T-helper 22 cell (primary cell): Measurements from ENCODE around the gene FLYWCH2.
A peak's percentile ranks its signal among the peaks of the same experiment; 100 is the strongest.

Experiments
- DNase-seq: peaks from one replicate; pipeline ENCODE4 v3.0.0-alpha.2; 2020; ENCODE audit warnings: low read depth

FLYWCH2 gene, protein sequence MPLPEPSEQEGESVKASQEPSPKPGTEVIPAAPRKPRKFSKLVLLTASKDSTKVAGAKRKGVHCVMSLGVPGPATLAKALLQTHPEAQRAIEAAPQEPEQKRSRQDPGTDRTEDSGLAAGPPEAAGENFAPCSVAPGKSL

DNA sequence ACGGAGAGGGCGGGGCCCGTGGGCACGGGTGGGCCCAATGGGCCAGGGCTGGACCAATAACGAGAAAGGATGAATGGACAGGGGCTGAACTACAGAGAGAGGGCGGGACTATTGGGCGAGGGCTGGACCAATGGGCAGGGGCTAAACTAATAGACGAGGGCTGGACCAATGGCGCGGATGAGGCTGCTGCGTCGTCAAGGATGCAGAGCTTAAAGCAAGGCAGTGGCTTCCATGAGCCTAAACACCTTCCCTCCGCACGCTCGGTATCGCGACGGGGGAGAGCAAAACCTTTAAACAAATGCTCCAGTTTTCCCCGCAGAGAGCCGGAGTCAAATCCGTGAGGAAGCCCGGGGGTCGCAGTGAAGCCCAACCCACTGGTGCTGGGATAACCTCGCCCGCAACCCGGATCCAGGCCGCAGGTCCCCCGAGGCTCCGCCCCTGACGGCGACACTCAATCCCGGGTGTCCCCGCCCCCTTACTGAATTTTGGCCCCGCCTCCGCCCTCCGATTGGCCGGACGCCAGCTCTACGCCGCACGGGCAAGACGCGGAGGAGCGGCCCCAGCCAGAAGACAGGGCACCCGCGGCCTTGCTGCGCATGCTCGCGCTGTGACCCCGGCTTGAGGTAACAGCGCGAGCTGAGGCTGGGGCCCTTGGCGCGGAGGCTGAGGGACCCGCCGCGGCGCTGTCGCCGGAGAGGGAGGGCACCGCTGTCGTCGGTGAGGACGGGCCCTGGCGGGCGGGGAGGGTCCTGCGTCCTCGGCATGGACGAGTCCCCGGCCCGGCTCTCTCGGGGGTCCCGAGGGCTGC is at the start of gene FLYWCH2:
Gene FLYWCH2 (plus strand): TSS at position 566 of the 808 bp plus-strand sequence. CDS start 13,235 bp downstream, outside the sequence.
- peak; percentile 97 for DNase-seq

DNA sequence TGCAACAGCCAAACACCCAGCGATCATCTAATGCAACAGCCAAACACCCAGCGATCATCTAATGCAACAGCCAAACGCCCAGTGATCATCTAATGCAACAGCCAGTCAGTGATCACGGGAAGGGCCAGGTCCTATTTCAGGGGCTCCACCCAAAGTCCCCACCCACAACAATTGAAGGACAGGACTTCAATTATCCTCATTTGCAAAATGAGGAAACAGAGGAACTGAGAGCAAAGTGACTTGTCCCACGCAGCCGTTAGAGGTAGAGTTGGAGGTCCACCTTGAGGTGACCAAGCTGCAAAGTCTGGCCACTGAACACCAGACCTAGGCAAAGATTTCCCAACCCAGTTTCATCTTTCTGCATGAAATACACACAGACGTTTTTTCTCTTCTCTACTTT is 49.2 kb upstream of the FLYWCH2 start:
- DNase-seq: no peak

DNA sequence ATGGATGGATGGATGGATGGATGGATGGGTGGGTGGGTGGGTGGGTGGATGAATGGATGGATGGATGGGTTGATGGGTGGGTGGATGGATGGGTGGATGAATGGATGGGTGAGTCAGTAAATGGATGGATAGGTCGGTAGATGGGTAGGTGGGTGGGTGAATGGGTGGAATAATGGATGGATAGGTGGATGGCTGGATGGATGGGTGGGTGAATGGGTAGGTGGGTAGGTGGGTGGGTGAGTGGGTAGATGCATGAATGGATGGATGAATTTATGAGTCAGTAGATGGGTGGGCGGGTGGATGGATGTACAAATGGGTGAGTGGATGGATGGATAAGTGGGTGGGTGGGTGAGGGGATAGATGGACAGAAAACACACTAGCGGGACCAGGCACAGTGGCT is 48.0 kb upstream of the FLYWCH2 start:
- DNase-seq: no peak

DNA sequence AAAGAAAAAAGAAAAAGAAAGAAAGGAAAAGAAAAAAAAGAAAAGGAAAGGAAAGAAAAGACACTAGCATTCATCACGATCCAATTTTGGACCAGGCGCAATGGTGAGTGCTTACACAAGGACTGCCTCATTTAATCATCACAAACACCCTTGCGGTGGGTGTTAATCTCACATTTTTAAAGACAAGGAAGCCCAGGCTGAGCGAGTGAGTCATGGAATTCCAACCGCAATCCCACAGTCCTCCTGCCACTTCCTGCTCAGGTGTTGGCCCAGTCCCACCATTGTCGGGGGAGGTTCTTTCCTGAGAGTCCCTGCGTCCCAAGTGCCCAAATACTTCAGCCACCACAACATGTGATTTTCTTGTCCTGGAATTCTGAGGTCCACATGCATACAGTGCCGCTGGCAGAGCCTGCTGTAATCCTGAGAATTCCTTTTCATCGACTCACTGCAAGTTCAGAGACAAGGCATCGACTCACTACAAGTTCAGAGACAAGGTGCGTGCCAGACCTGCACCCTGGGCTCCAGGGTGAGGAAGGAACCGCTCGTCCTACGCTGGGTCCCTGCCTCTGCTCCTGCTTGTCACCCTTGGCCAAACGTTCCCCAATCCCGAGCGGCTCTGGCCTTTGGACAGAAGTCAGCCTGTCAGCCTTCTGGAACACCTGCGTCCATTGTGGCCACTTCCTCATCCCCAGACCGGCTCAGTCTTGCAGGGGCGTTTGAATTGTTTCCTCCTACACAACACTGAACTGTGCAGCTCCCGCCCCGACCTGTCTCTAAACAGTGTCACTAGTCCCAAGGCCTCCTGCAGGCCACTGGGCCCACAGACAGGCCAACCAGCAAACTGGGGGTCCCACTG is 47.1 kb upstream of the FLYWCH2 start:
- DNase-seq: no peak

DNA sequence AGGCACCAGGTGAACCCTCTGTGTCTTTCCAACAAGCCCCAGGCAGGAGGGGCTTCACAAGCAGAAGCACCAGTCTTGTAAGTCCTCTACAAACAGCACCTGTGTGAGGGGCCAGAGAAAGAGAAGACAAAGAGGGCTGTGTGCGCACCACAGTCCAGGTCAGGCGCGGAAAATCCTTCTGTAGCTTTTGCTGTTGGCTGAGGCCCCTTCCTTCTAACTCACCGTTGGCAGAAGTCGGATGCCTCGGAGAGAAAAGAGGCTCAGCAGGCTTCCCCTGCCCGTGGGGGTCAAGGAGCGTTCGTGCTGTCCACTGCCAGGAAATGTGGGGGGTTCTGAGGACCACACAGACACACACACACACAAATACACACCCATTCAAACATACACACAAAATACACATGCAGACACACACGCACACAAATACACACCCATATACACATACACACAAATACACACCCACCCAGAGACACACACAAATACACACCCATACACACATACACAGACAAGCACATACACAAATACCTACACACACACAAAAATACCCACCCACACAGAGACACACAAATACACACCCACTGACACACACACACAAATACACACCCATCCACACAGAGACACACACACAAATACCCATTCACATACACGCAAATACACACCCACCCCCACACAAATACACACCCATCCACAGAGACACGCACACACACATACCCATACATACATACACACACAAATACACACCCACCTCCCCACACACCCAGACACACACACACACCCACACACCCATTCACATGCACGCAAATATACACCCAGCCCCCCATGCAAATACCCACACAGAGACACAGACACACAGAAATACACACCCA is 46.1 kb upstream of the FLYWCH2 start:
- no peak for DNase-seq

DNA sequence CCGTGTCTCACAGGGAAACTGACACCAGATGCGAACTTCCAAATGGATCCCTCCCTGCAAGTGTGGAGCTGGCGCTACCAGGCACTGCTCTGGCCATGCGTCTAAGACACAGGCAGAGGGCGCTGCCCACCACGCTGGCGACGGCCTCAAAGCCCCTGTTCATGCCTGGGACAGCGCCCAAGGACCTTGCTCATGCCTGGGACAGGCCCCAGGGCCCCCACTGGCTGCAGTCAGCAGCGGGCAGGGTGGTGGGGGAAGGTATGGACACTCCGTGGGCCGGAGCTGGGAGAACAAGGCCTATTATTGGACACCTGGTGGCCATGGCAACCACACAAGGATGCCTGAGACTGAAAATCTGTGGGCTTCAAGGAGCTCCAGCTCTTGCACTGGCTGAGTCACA is 44.1 kb upstream of the FLYWCH2 start:
- DNase-seq: no peak

DNA sequence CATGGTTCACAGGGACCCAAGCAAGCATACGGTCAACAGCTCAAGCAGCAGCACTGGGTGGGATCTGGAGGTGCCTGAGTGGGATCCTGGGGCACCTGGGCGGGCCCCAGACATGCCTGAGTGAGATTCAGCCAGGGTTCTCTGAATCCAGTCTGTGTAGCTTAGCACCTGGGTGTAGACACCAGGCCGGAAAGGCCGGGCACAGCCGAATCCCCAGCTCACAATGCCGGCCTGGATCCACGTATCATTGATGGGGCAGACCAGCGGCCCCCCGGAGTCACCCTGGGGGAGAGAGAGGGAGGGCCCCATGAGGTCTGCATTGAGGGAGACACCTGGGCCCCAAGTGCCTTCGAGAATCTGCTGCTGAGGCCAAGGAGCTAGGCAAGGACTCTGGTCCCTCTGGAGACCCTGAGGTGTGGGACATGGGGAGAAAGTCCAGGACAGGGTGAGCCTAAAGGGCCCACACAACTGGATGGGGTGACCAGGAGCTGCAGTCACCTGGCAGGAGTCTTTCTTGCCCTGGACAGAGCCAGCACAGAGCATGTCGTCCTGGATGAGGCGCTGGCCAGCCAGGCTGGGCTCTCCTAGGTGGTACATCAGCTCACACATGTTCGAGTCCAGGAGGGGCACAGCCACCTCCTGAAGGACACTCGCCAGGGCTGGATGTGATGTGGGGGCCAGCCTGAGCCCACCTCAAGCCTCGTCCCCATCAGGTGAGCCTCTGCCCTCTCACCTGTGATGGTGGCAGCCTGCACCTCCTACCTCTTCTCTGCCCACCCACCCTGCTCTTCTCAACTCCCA is 43.2 kb upstream of the FLYWCH2 start:
- no peak for DNase-seq

DNA sequence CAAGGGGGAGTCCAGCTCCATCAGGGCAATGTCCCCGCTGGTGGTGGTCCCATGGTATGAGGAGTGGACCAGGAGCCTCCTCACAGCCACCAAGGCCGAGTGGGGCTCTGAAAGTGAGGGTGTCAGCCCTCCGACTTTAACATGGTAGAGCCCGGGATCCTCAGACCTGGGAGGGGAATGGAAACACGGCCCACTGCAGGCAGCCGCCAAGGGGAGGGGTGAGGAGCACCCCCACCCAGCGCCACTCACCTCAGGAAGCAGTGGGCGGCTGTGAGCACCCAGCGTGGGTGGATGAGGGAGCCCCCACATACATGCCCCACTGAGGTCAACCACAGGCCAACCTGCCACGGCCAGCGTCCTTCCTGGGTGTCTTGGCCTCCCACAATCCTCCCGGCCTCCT is 42.1 kb upstream of the FLYWCH2 start:
- DNase-seq: no peak

DNA sequence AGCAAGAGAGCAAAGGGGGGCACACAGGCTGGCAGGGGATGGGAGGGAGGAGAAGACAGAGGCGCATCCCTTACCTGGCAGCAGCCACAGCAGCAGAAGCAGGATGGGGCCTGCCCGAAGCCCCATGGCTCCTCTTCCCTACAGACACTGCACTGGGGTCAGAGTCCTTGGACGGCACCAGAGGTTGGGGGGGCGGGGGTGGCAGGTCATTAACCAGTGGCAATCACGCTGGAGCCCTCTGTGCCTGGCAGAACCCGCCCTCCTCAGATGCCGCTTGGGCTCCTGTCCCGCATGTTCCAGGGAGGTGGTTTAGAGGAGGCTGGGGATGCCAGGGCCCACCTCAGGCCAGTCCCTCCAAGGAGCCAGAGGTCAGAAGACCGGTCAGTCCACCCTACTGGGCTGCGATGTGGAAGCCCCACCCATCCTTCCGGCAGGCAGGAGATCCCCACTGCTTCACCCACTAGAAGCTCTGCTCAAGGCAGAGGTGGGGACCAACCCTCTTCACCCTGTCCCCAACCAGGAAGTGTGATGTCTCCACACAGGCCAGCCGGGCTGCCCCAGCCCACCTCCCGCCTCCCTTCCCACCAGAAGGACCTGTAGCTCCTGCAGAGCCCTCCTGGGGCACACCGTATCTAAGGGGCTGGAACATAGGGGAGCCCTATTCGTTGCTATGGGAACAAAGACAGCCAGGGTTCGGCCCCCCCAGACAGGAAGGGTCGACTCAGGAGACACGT is 41.2 kb upstream of the FLYWCH2 start:
- DNase-seq: no peak

DNA sequence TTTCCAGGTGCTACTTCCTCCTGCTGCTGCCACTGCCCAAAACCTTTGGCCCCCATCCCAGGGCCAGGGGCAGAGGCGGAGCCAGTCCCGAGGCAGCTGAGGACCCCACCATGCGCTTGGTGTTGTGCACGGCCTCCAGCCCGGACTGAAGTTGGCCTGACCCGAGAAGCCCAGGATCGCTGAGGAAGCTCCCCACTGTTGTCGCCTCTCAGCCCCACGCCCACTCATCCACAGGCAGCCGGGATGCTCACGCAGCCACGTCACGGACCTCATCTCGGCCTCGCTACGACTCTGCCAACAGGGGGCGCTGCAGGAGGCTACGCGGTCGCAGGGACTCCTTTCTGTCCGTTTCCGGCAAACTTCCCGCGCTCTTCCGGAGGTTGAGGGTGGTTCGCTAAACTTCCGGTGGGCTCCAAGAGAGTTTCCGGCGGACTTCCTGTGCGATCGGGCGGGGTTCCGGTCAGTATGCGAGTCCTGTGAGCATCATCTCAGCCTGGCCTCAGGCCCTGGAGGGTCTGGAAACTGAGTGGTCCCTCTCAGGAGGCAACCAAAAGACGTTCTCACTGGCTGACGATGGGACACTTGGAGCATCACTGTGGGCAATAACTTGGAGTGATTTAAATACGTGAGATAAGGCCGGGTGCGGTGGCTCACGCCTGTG is 40.5 kb upstream of the FLYWCH2 start:
- peak; percentile 8 for DNase-seq

DNA sequence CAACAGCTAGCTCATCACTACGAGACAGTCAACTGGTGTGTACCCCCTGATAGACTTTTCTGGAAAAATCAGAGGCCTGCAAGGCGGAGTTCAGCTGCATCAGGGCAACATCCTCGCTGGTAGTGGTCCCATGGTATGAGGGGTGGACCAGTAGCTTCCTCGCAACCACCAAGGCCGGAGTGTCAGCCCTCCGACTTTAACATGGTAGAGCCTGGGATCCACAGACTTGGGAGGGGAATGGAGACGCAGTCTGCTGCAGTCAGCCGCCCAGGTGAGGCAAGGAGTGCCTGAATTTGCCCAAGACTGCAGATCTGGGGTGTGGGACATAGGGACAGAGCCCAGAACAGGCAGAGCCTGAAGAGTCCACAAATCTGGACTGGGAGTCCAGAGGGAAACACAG is 39.5 kb upstream of the FLYWCH2 start:
- DNase-seq: no peak

DNA sequence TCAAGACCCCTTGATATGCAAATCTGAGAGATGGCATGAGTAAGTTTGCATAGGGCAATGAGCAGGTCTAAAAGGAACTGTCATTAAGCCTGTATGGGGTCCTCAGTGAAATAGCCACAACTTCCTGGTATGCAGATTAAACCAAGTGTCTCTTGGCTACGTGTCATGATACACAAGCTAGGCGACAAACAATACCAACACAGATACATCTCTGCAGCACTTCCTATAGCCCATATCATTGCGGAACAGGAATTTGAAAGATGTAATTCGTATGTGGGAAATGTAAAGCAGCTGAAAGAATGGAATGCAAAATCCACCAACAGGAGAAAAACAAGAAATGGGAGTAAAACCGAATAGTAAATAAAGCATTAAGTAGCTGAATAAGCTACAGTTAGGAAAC is 37.9 kb upstream of the FLYWCH2 start:
- no peak for DNase-seq

DNA sequence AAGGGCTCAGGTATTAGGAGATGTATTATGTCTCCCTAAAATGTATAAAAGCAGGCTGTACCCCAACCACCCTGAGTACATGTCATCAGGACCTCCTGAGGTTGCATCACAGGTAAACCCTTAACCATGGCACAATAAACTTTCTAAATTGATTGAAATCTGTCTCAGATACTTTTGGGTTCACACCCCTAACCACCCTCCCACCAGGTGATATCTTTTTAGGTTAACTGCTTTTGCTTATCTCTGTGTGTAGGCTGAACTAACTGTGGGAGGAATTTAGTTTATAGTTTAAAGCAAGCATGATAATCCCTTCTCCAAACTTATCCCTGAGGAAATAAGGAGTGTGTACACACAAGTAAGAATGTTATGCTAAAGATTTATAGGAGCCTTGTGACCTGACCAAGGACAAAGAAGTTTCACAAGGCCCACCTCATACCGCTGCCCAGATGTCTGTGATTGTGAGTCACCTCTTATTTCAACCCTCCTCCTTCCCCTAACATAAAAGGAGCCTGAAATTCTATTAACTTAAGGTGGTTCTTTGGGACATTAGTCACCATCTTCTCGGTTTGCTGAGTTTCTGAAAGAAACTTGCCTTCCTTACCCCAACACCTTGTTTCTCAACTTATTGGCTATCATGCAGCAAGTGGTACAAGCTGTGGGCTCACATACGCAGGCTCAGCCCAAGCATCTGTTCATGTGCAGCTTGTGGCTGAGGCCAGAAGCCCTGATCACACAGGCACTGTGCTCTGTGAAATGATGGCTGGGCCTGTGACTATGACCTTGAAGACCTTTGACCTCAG is 36.3 kb upstream of the FLYWCH2 start:
- DNase-seq: no peak

DNA sequence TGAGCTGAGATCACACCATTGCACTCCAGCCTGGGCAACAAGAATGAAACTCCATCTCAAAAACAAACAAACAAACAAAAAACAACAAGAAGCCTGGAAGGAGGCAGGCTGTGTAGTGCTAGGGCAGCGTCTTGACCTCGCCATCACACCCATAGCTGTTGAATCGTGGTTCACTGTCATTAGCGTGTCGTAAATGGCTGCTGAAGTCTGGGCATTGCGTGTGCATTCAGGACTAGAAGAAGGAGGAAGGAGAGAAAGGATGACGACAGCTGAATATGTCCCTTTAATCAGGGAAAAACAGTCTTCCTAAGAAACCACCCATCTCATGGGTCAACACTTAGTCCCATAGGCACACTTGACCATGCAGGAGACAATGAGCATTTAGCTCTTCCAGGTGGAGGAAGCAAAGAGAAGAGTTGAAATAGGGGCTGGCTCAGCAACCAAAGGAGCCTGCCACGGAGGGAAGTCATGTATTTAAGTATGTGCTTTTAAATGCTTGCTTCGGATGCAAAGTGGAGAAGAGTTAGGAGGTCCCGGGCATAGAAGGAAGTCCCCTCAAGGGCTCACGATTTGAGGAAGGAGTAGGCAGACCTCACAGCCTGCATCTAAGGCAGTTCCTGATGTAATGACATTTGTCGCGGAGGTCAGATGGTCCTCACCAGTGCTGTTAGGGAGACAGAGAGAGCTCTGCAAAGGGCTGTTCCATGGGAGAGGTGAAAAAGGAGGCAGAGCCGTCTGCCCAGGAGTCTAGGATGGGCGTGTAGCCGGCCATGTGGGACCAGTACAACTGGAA is 33.9 kb upstream of the FLYWCH2 start:
- DNase-seq: no peak

DNA sequence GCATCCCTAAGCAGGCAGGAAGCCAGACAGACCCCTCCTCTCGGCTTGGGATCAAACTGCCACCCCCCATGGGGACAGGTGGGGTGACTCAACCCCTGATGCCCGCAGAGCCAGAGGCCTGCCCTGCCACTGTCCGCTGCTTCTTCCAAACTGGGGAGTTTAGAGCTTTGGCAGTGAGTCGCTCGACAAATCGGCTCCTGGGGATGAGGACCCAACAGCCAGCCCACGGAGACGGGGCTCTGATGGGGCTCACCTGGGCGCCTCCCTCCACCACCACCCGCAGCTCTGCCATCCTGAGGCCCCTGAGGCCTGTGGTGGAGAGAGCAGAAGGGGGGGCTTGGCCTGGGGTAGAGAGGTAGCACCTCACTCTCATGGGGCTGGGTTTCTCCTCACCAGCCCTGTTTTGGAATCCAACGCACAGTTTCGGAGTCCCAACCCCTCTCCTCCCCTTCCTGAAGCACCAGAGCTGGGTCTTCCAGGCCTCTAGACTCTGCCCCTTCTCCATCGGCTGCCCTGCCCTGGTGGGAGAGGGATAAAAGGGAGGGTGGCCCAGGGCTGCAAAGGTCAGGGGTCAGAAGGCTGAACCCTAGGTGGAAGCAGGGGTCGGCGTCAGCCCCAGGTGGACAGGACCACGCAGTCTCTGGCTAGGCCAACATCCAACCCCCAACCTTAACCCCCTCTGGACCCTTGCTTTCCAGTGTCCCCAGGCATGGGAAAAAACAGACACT is 30.8 kb upstream of the FLYWCH2 start:
- no peak for DNase-seq

DNA sequence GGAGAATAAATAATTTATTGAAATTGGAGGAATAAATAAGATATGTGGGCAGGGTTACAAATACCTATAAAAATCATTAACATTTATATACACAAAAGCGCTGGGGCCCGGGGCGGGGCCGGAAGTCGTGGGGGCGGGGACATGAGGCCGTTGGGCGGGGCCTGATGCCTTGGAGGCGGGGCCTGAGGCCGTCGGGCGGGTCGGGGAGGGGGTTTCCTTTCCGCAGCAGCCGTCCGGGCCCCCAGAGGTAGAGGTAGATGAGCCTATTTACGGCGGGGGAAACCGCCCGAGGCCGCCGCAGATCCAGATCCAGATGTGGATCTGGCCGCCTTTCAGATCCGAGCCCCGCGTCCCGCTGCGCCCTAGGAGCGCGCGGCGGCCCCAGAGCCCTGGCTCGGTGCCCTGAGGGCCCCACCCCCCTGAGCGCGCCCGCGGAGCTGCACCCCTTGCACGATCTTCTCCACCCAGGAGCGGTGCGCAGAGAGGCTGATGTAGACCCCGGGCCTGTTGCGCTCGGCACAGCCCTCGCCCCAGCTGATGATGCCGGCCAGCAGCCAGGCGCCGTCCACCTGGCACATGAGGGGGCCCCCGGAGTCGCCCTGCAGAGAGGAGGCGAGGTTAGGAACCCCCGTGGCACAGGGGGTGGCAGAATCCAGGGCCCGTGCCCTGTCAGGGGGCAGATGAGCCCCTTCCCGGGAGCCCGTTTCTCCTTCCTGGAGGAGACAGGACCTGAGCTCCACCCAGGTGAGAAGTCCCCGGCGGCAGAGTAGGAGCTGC is 30.1 kb upstream of the FLYWCH2 start:
- no peak for DNase-seq
